Thyroid gland (tissue), 4 donors: ENCODE results near the gene SHISAL2A. TPM values are rescaled to one million over a fixed set of nuclear protein-coding genes. Genes with fewer than 3 reads are reported as not detected.
"Not testable (repeated sequence)": the region's sequence is repeated elsewhere in the genome, so short reads cannot be mapped to it uniquely, and the experiment has no call there.

Experiments
- DNase-seq, 2 donors: peaks; one replicate each; pipeline ENCODE4 v3.0.0-alpha.2; 2019
- H3K27ac ChIP-seq, 3 donors: fragments of 200-600 bp; sonication (generic); 1 replicate in 2 of 3; 2 replicates in 1 of 3; pipeline ENCODE4 v1.5.1; 2016 to 2019; ENCODE audit warnings: mild to moderate bottlenecking in 1 of 3, moderate library complexity in 1 of 3
- H3K27me3 ChIP-seq: fragments of 200-600 bp; sonication (generic); one replicate; pipeline ENCODE4 v1.5.1; 2019
- H3K36me3 ChIP-seq, 2 donors: fragments of 200-600 bp; sonication (generic); one replicate each; pipeline ENCODE4 v1.5.1; 2016 to 2019
- H3K4me1 ChIP-seq, 2 donors: fragments of 200-600 bp; sonication (generic); one replicate each; pipeline ENCODE4 v1.5.1; 2017 to 2019
- H3K4me3 ChIP-seq, 3 donors: fragments of 200-600 bp; sonication (generic); replicated peaks in 1 of 3; 1 replicate in 2 of 3; 2 replicates in 1 of 3; pipeline ENCODE4 v1.5.1; 2016; ENCODE audit warnings: mild to moderate bottlenecking in 1 of 3
- H3K9me3 ChIP-seq: fragments of 200-600 bp; sonication (generic); one replicate; pipeline ENCODE4 v1.5.1; 2017
- POLR2A ChIP-seq, 2 donors: fragments of 450-650 bp; IDR thresholded peaks; one replicate each; pipeline ENCODE4 v1.6.1; 2017; ENCODE audit warnings: antibody characterized with exemption in 2 of 2, mild to moderate bottlenecking in 2 of 2, moderate library complexity in 1 of 2
- WGBS, 2 donors: methylation state at CpG; one replicate each; pipeline ENCODE4 v1.1.5; 2017; 5-methylcytosine and 5-hydroxymethylcytosine counted together
- intact Hi-C: fragments of 100-400 bp; cut with DNase I; formaldehyde crosslinking; loops from one replicate; pipeline ENCODE4 v1.15.1; 2023
- total RNA-seq, 4 donors: library from RNA; depleted of rRNA; stranded (reverse); fragments of >200 nt; gene quantifications; one replicate each; pipeline ENCODE4 v1.2.3, GENCODE V29; 2016
- TF ChIP-seq, protein P1 (sequence below), 6 experiments: fragments of 200-600 bp in 3 of 6; fragments of 450-650 bp in 3 of 6; sonication (generic) in 3 of 6; IDR thresholded peaks; one replicate each; pipeline ENCODE4 v1.5.1; 2016 to 2019; ENCODE audit warnings: antibody characterized with exemption in 6 of 6, mild to moderate bottlenecking in 2 of 6, inconsistent platforms in 1 of 6, moderate library complexity in 1 of 6

Gene SHISAL2A
- total RNA-seq, 4 donors from 2014 or later = 0.75 to 1.1 (median 0.94) TPM; not detected in 1

DNA sequence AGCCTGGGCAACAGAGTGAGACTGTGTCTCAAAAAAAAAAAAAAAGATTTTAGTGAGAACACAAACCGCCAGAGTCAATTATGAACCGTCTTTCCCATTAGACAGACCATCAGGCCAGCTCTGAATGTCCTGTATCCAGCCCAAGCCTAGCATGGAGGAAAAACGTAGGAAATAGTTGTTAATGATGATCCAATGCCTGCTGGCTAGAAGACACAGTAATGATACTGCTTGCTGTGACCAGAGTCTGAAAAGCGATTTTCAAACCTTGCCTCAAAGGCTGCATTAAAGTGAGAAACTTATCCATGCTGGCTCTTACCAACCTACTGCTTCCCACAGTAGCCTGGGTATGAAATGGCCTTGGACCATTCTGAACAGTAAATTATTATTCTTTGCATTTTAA, 48.2 kb downstream of the SHISAL2A start:
- no peak overlapping the region for H3K27ac ChIP-seq
- H3K9me3 ChIP-seq = no peaks in the 10 kb centered on the region
- H3K4me3 ChIP-seq = no peak overlapping the region
- WGBS, 2 donors = 87 to 90% methylated on average over 4 of the region's 4 CpGs
- H3K27me3 ChIP-seq = no peaks in the 10 kb centered on the region
- intact Hi-C loops = no loop called here
- no peaks in the 10 kb centered on the region for H3K4me1 ChIP-seq
- no peak for DNase-seq
- TF ChIP-seq POLR2A (IDR thresholded peaks at IDR 0.05) = no peak
- TF ChIP-seq, protein P1, sequence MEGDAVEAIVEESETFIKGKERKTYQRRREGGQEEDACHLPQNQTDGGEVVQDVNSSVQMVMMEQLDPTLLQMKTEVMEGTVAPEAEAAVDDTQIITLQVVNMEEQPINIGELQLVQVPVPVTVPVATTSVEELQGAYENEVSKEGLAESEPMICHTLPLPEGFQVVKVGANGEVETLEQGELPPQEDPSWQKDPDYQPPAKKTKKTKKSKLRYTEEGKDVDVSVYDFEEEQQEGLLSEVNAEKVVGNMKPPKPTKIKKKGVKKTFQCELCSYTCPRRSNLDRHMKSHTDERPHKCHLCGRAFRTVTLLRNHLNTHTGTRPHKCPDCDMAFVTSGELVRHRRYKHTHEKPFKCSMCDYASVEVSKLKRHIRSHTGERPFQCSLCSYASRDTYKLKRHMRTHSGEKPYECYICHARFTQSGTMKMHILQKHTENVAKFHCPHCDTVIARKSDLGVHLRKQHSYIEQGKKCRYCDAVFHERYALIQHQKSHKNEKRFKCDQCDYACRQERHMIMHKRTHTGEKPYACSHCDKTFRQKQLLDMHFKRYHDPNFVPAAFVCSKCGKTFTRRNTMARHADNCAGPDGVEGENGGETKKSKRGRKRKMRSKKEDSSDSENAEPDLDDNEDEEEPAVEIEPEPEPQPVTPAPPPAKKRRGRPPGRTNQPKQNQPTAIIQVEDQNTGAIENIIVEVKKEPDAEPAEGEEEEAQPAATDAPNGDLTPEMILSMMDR (IDR thresholded peaks at IDR 0.05) = no peak
- H3K36me3 ChIP-seq = peaks cover 0 to 4% of the 10 kb centered on the region in 2 donors

- intact Hi-C loops = no loop called here
- H3K4me3 ChIP-seq = no peak overlapping the region
- no peaks in the 10 kb centered on the region for H3K27me3 ChIP-seq
- peaks cover 8 to 24% of the 10 kb centered on the region in 2 donors for H3K36me3 ChIP-seq
- no peaks in the 10 kb centered on the region for H3K9me3 ChIP-seq
- DNase-seq = no peak
- TF ChIP-seq, protein P1 (IDR thresholded peaks at IDR 0.05) = no peak
- TF ChIP-seq POLR2A (IDR thresholded peaks at IDR 0.05) = no peak
- no peak overlapping the region for H3K27ac ChIP-seq
- WGBS, 2 donors = 93 to 95% methylated on average over 4 of the region's 4 CpGs
- H3K4me1 ChIP-seq = no peaks in the 10 kb centered on the region
Observed at GRCh38 chr1:52683367-52683940, 50.5 kb downstream of the SHISAL2A start.

DNA sequence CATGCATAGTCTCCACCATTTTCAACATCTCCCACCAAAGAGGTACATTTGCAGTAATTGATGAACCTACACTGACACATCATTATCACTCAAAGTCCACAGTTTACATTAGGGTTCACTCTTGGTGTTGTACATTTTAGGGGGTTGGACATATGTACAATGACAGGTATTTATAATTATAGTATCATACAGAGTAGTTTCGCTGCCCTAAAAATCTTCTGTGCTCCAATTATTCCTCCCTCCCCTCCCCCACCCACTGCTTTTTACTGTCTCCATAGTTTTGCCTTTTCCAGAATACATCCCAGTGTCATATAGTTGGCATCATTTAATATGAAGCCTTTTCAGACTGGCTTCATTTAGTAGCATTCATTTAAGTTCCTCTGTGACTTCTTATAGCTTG, 51.6 kb downstream of the SHISAL2A start:
- no peak for TF ChIP-seq POLR2A (IDR thresholded peaks at IDR 0.05)
- TF ChIP-seq, protein P1 (IDR thresholded peaks at IDR 0.05) = no peak
- H3K4me1 ChIP-seq = no peaks in the 10 kb centered on the region
- no peak overlapping the region for H3K27ac ChIP-seq
- no peaks in the 10 kb centered on the region for H3K27me3 ChIP-seq
- no peak for DNase-seq
- H3K9me3 ChIP-seq = no peaks in the 10 kb centered on the region
- intact Hi-C loops = no loop called here
- H3K4me3 ChIP-seq = no peak overlapping the region
- peaks cover 8 to 24% of the 10 kb centered on the region in 2 donors for H3K36me3 ChIP-seq
- 97 to 100% methylated on average over 1 of the region's 1 CpG for WGBS, 2 donors

DNA sequence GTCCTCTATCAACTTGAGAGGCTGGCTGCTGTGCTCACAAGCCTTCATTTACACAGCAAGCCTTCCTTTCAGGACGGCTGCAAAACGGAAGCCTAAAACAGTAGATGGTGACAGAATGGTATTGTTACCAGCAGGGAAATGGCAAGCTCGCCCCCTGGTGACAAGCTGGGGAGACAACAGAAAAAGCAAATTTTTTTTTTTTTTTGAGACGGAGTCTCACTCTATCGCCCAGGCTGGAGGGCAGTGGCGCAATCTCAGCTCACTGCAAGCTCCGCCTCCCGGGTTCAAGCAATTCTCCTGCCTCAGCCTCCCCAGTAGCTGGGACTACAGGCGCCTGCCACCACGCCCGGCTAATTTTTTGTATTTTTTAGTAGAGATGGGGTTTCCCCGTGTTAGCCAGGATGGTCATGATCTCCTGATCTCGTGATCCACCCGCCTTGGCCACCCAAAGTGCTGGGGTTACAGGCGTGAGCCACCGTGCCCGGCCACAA, 53.3 kb downstream of the SHISAL2A start:
- 62 to 69% methylated on average over 17 of the region's 17 CpGs for WGBS, 2 donors

DNA sequence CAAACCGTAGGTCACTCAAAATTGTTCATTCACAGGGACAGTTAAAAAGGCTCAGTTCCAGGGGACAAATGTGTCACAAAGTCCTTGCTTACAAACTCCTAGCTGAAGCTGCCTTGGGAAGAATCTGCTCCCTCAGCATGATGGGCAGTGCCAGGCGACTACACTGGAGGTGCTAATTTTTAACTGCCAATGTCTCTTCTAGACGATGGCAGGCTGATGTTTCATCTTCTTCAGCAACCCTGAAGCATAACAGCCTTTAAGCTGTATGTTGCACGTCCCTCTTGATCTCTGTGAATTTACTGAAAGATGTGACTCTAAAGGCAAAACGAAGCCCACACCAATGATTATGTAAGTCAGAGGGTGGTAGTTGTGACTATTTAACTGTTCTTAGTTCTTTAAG, 53.9 kb downstream of the SHISAL2A start:
- Histone ChIP-seq H3K27ac (no peak overlapping the region), H3K9me3 (no peaks in the 10 kb centered on the region), H3K4me1 (no peaks in the 10 kb centered on the region), H3K27me3 (no peaks in the 10 kb centered on the region), H3K4me3 (no peak overlapping the region), H3K36me3 (peaks cover 11 to 31% of the 10 kb centered on the region in 2 donors)
- WGBS, 2 donors = 92 to 98% methylated on average over 5 of the region's 5 CpGs
- no peak for DNase-seq
- intact Hi-C loops = loop anchor here (5.0 kb wide), 1 partner anchor 285 kb away; the partner anchor contains the start of genes ORC1 and PRPF38A
- TF ChIP-seq, protein P1 (IDR thresholded peaks at IDR 0.05) = no peak
- TF ChIP-seq POLR2A (IDR thresholded peaks at IDR 0.05) = no peak

More for the DNA sequence above, 53.3 kb downstream of the SHISAL2A start:
- not testable (repeated sequence) for H3K9me3 ChIP-seq, H3K27ac ChIP-seq, H3K4me1 ChIP-seq, H3K4me3 ChIP-seq, H3K27me3 ChIP-seq
- DNase-seq = peak; percentile 72 to 81
- TF ChIP-seq, protein P1 (IDR thresholded peaks at IDR 0.05) = peak; percentile 48 to 92 (median 79)
- intact Hi-C loops = loop anchor here (5.0 kb wide), 1 partner anchor 284 kb away; the partner anchor contains the start of genes ORC1 and PRPF38A
- peaks cover 8 to 28% of the 10 kb centered on the region in 2 donors for H3K36me3 ChIP-seq
